ENCODE measurements around the gene SLC25A6. TPM values are rescaled to one million over a fixed set of nuclear protein-coding genes. Genes with fewer than 3 reads are reported as not detected.

Gene SLC25A6
- polyA plus RNA-seq, 1 experiment: 273 TPM

DNA sequence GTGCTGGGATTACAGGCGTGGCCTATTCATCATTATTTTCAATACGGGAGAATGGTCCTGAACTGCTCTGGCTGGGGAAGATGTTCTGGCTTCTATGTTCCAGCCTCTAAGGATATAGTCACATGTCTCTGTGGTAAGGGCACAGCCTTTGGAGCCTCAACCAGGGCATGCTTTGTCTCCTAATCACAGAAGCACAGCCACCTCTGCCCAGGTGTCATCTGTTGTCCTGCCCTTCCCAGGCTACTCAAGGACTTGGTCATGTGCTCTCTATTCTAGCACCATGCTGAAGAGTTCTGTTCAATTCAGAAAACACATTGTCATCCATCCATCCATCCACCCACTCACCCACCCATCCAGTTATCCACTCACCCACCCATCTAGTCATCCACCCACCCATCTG is 31.3 kb upstream of the SLC25A6 start:
- H3K27me3 ChIP-seq (ENCODE audit: control insufficient read depth, insufficient read depth, low read length): no peaks in the 10 kb centered on the region
- POLR2A ChIA-PET: no interaction called here
- no peak overlapping the region for H3K27ac ChIP-seq (ENCODE audit: low read depth, low read length)
- CTCF ChIA-PET: no interaction called here
- H3K4me3 ChIP-seq (ENCODE audit: low read depth, low read length): no peak overlapping the region
- peaks cover 36% of the 10 kb centered on the region for H3K9me3 ChIP-seq (ENCODE audit: control insufficient read depth, insufficient read depth, low read length)
- TF ChIP-seq, protein P1, sequence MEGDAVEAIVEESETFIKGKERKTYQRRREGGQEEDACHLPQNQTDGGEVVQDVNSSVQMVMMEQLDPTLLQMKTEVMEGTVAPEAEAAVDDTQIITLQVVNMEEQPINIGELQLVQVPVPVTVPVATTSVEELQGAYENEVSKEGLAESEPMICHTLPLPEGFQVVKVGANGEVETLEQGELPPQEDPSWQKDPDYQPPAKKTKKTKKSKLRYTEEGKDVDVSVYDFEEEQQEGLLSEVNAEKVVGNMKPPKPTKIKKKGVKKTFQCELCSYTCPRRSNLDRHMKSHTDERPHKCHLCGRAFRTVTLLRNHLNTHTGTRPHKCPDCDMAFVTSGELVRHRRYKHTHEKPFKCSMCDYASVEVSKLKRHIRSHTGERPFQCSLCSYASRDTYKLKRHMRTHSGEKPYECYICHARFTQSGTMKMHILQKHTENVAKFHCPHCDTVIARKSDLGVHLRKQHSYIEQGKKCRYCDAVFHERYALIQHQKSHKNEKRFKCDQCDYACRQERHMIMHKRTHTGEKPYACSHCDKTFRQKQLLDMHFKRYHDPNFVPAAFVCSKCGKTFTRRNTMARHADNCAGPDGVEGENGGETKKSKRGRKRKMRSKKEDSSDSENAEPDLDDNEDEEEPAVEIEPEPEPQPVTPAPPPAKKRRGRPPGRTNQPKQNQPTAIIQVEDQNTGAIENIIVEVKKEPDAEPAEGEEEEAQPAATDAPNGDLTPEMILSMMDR (IDR thresholded peaks at IDR 0.05; ENCODE audit: low read depth, low read length): no peak
- DNase-seq (ENCODE audit: low read depth, low spot score): no peak

DNA sequence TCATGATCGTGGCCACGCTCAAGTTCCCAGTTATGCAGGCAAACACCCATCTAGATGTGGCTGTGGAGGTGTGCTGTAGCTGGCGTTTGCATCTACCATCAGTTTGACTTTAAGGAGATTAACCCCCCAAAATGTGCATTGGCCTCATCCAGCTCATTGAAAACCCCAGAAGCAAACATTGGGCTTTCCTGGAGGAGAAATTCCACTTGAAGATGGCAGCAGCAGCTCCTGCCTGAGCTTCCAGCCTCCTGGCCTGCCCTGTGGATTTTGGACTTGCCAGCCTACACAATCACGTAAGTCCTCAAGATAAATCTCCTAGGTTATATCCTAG is 30.2 kb upstream of the SLC25A6 start:
- ChIA-PET POLR2A (no interaction called here), CTCF (no interaction called here)
- Histone ChIP-seq H3K27me3 (ENCODE audit: control insufficient read depth, insufficient read depth, low read length) (no peaks in the 10 kb centered on the region), H3K9me3 (ENCODE audit: control insufficient read depth, insufficient read depth, low read length) (peaks cover 35% of the 10 kb centered on the region), H3K27ac (ENCODE audit: low read depth, low read length) (no peak overlapping the region), H3K4me3 (ENCODE audit: low read depth, low read length) (no peak overlapping the region)
- DNase-seq (ENCODE audit: low read depth, low spot score): no peak
- TF ChIP-seq, protein P1 (IDR thresholded peaks at IDR 0.05; ENCODE audit: low read depth, low read length): no peak

DNA sequence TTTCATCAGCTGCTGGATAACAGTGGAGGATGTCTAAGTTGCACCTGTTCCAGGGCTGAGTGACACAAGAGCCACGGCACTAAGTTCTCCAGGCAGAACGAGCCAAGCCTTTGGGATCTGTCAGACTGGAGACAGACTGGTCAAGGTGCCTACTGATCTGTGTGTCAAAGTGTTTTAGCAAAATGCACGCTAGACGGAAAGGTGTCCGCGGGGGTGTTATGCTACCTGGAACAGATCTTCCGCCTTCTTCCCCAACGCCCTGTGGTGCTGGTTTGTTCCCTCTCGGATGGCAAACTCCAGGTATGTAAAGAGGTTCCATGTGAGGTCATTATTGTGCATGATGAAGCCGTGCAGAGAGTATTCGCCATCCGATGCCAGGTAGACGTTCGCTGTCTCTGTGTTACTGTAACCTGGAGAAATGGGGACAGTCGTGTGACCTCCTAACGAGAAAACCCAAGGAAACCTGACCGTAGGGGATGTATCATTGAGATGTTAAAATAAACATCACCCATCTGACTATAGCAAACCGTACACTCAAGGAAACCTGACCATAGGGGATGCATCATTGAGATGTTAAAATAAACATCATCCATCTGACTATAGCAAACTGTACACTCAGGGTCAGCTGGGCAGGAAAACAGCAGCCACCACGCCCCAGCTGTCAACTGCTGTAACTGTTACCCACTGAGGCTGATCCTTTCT is 29.7 kb upstream of the SLC25A6 start:
- ChIA-PET POLR2A (no interaction called here), CTCF (no interaction called here)
- Histone ChIP-seq H3K27me3 (ENCODE audit: control insufficient read depth, insufficient read depth, low read length) (no peaks in the 10 kb centered on the region), H3K4me3 (ENCODE audit: low read depth, low read length) (no peak overlapping the region), H3K9me3 (ENCODE audit: control insufficient read depth, insufficient read depth, low read length) (peaks cover 35% of the 10 kb centered on the region), H3K27ac (ENCODE audit: low read depth, low read length) (no peak overlapping the region)
- TF ChIP-seq, protein P1 (IDR thresholded peaks at IDR 0.05; ENCODE audit: low read depth, low read length): no peak
- no peak for DNase-seq (ENCODE audit: low read depth, low spot score)

DNA sequence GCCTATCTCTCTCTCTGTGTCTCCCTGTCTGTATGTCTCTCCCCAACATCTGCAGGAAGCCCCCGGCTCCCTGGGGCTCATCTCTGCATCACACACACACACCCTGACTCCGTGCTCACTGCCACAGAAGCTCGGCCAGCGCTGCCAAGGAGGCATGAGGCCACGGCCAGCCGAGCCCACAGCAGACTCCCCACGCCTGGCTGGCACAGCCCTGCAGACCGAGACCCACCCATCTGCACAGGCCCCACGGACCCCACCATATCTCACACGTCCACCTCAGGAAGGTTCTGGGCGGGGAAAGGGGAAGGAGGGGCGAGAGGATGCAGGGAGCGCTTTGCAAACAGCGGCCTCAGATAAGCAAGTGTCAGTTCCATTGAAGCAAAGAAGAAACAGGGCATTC is 28.5 kb upstream of the SLC25A6 start:
- H3K27me3 ChIP-seq (ENCODE audit: control insufficient read depth, insufficient read depth, low read length): no peaks in the 10 kb centered on the region
- no peak overlapping the region for H3K27ac ChIP-seq (ENCODE audit: low read depth, low read length)
- H3K9me3 ChIP-seq (ENCODE audit: control insufficient read depth, insufficient read depth, low read length): peaks cover 35% of the 10 kb centered on the region
- POLR2A ChIA-PET: no interaction called here
- DNase-seq (ENCODE audit: low read depth, low spot score): no peak
- TF ChIP-seq, protein P1 (IDR thresholded peaks at IDR 0.05; ENCODE audit: low read depth, low read length): no peak
- no peak overlapping the region for H3K4me3 ChIP-seq (ENCODE audit: low read depth, low read length)
- CTCF ChIA-PET: no interaction called here

DNA sequence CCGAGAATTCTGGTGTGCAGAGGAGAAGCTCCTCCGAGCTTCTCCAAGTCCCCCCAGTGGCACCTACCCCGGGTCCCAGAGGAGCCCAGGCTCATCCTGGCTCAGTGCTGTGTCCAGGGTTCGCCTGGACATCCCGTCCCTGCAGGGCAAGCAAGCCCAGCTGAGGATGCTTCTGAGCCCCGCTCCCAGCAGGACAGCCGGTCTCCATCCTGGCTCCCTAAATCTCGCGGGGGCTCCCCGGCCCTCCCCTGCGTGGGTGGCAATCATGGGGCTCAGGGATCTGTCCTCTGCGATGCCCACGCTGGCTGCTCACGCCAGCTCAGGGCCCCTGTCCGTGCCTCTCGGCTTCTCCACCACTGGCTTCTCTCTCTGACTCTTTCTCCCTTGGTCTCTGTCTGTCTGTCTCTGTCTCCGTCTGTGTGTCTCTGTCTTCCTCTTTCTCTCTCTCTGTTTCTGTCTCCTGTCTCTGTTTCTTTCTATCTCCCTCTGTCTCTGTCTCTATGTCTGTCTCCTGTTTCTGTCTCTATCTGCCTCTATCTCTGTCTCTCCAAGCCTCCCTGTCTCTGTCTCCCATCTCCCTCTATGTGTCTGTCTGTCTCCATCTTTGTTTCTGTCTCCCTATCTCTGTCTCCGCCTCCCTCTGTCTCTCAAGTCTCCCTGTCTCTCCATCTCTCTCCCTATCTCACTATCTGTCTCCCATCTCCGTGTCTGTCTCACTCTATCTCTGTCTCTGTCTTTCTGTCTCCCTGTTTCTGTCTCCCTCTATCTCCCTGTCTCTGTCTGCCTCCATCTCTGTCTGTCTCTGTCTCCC is 27.8 kb upstream of the SLC25A6 start:
- Histone ChIP-seq H3K4me3 (ENCODE audit: low read depth, low read length) (no peak overlapping the region), H3K27me3 (ENCODE audit: control insufficient read depth, insufficient read depth, low read length) (no peaks in the 10 kb centered on the region), H3K27ac (ENCODE audit: low read depth, low read length) (no peak overlapping the region), H3K9me3 (ENCODE audit: control insufficient read depth, insufficient read depth, low read length) (peaks cover 35% of the 10 kb centered on the region)
- DNase-seq (ENCODE audit: low read depth, low spot score): no peak
- ChIA-PET CTCF (no interaction called here), POLR2A (no interaction called here)
- TF ChIP-seq, protein P1 (IDR thresholded peaks at IDR 0.05; ENCODE audit: low read depth, low read length): no peak
